MM.1S (cell line): ENCODE results near the gene NUP210L.

Experiments used
- DNase-seq: peaks from one replicate; pipeline ENCODE4 v3.0.0-alpha.2; 2015
- H2AFZ ChIP-seq: fragments of 300-600 bp; sonication (generic); 2 replicates; pipeline ENCODE4 v1.6.0; 2016; ENCODE audit warnings: antibody characterized with exemption, low read length
- H3F3A ChIP-seq: fragments of 300-600 bp; sonication (generic); 2 replicates; pipeline ENCODE4 v1.6.1; 2016; ENCODE audit warnings: mild to moderate bottlenecking, antibody characterized with exemption, low read length, moderate library complexity, mixed read lengths; ENCODE audit not compliant: insufficient read depth
- H3K27ac ChIP-seq: fragments of 300-600 bp; sonication (generic); 2 replicates; pipeline ENCODE4 v1.5.1; 2016; ENCODE audit warnings: mild to moderate bottlenecking, low read length
- H3K27me3 ChIP-seq: fragments of 300-600 bp; sonication (generic); replicated peaks from 2 replicates; pipeline ENCODE4 v1.6.0; 2016; ENCODE audit warnings: low read length; ENCODE audit not compliant: insufficient read depth
- H3K36me3 ChIP-seq: fragments of 300-600 bp; sonication (generic); replicated peaks from 2 replicates; pipeline ENCODE4 v1.6.1; 2016; ENCODE audit warnings: mild to moderate bottlenecking, low read length, mixed read lengths; ENCODE audit not compliant: insufficient read depth
- H3K4me1 ChIP-seq: fragments of 300-600 bp; sonication (generic); 2 replicates; pipeline ENCODE4 v1.6.1; 2016; ENCODE audit warnings: low read length, mixed read lengths
- H3K4me2 ChIP-seq: fragments of 300-600 bp; sonication (generic); 2 replicates; pipeline ENCODE4 v1.6.0; 2016; ENCODE audit warnings: low read depth, low read length
- H3K4me3 ChIP-seq: fragments of 300-600 bp; sonication (generic); 2 replicates; pipeline ENCODE4 v1.5.1; 2016; ENCODE audit warnings: low read length, mixed read lengths
- H3K79me2 ChIP-seq: fragments of 300-600 bp; sonication (generic); 2 replicates; pipeline ENCODE4 v1.6.1; 2016; ENCODE audit warnings: mixed run types, low read length, mixed read lengths
- H3K9ac ChIP-seq: fragments of 300-600 bp; sonication (generic); 2 replicates; pipeline ENCODE4 v1.6.1; 2016; ENCODE audit warnings: low read length, mixed read lengths
- H3K9me2 ChIP-seq: fragments of 300-600 bp; sonication (generic); replicated peaks from 2 replicates; pipeline ENCODE4 v1.6.1; 2016; ENCODE audit warnings: mild to moderate bottlenecking, low read length, mixed read lengths; ENCODE audit not compliant: insufficient read depth
- H3K9me3 ChIP-seq: fragments of 300-600 bp; sonication (generic); replicated peaks from 2 replicates; pipeline ENCODE4 v1.6.1; 2016; ENCODE audit warnings: mild to moderate bottlenecking, low read length, mixed read lengths; ENCODE audit not compliant: insufficient read depth
- H4K20me1 ChIP-seq: fragments of 300-600 bp; sonication (generic); 2 replicates; pipeline ENCODE4 v1.6.1; 2016; ENCODE audit warnings: mild to moderate bottlenecking, low read length, moderate library complexity, mixed read lengths; ENCODE audit not compliant: insufficient read depth
- EZH2 ChIP-seq: fragments of 300-600 bp; sonication (generic); optimal IDR thresholded peaks from 2 replicates; pipeline ENCODE3; 2017; ENCODE audit warnings: low read depth, mild to moderate bottlenecking, antibody characterized with exemption, low read length, mixed read lengths
- EZH2phosphoT487 ChIP-seq: fragments of 300-600 bp; sonication (generic); IDR thresholded peaks from 2 replicates; pipeline ENCODE4 v1.6.1; 2018; ENCODE audit warnings: antibody characterized with exemption, low read length
- TF ChIP-seq, protein P1 (sequence below): fragments of 300-600 bp; sonication (generic); IDR thresholded peaks from 2 replicates; pipeline ENCODE4 v1.5.1; 2016; ENCODE audit warnings: antibody characterized with exemption, low read length, mixed read lengths

The NUP210L gene

DNA sequence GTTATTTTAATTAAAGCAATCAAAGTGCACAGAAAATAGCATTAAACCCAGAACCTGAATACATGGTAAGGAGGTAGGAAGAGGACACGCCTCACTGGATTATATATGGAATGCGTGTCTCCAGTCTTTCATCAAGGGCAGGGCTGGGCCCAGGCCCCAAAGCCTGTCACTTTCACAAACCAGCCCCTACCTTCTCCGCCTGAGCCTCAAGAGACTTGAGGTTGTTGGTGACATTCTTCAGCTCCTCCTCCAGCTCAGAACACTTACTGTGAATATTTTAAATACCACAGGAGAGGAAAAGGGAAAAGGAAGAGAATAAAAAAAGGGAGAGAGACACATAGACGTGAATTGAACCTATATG is 16.3 kb upstream of the NUP210L start:
- no peaks in the 10 kb centered on the region for H3K9me2 ChIP-seq
- no peak overlapping the region for H3K4me3 ChIP-seq
- H3K36me3 ChIP-seq, result peaks cover 54% of the 10 kb centered on the region
- no peak overlapping the region for H2AFZ ChIP-seq
- TF ChIP-seq EZH2phosphoT487, result no peak
- TF ChIP-seq, protein P1, sequence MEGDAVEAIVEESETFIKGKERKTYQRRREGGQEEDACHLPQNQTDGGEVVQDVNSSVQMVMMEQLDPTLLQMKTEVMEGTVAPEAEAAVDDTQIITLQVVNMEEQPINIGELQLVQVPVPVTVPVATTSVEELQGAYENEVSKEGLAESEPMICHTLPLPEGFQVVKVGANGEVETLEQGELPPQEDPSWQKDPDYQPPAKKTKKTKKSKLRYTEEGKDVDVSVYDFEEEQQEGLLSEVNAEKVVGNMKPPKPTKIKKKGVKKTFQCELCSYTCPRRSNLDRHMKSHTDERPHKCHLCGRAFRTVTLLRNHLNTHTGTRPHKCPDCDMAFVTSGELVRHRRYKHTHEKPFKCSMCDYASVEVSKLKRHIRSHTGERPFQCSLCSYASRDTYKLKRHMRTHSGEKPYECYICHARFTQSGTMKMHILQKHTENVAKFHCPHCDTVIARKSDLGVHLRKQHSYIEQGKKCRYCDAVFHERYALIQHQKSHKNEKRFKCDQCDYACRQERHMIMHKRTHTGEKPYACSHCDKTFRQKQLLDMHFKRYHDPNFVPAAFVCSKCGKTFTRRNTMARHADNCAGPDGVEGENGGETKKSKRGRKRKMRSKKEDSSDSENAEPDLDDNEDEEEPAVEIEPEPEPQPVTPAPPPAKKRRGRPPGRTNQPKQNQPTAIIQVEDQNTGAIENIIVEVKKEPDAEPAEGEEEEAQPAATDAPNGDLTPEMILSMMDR, result no peak
- TF ChIP-seq EZH2, result no peak
- peaks cover 91% of the 10 kb centered on the region for H3K79me2 ChIP-seq
- H3F3A ChIP-seq, result peaks cover 9% of the 10 kb centered on the region
- H4K20me1 ChIP-seq, result peaks cover 36% of the 10 kb centered on the region
- no peaks in the 10 kb centered on the region for H3K9me3 ChIP-seq
- H3K27ac ChIP-seq, result no peak overlapping the region
- no peak overlapping the region for H3K9ac ChIP-seq
- DNase-seq, result no peak
- no peak overlapping the region for H3K4me2 ChIP-seq
- 0 out of 2 replicates have a peak, but pooled peaks cover 7% of the 10 kb centered on the region for H3K4me1 ChIP-seq
- no peaks in the 10 kb centered on the region for H3K27me3 ChIP-seq

DNA sequence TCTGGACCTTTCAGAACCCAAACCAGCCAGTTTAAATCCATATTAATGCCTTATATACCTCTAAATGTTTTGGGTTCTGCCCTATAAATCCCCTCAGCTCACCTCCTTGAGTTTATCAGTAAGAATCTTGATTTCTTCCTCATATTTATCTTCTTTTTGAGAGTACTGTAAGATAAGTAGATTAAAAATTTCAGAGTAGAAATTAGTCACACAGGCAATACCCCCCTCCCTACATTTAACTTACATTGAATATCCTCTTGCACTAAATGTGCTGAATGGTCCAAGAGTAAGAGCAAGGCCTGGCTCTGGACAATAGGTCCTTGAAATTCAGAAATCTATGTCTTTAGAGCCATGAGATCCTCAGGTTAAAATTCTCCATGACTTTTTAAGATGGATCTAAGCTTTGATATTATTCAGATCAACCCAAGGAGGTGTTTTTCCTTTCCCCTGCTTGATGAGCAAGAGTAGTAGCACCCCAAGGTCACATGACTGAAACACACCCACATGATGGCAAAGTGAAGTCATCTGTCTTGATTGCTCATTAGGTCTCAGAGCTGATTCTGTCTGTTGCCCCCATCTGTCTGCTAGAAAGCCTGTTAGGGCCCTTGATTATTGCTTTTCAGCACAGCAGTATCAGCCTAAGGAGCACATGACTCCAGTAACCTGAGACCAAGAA is 15.8 kb upstream of the NUP210L start:
- Histone ChIP-seq H3K36me3 (peaks cover 57% of the 10 kb centered on the region), H3K79me2 (peaks cover 91% of the 10 kb centered on the region), H3F3A (peaks cover 9% of the 10 kb centered on the region), H4K20me1 (peaks cover 31% of the 10 kb centered on the region), H3K9ac (no peak overlapping the region), H3K27ac (no peak overlapping the region), H3K27me3 (no peaks in the 10 kb centered on the region), H3K4me2 (no peak overlapping the region), H3K9me3 (no peaks in the 10 kb centered on the region), H3K4me3 (no peak overlapping the region), H3K4me1 (0 out of 2 replicates have a peak, but pooled peaks cover 5% of the 10 kb centered on the region), H2AFZ (no peak overlapping the region), H3K9me2 (no peaks in the 10 kb centered on the region)
- DNase-seq, result no peak
- no peak for TF ChIP-seq EZH2phosphoT487
- TF ChIP-seq EZH2, result no peak
- TF ChIP-seq, protein P1, result no peak

DNA sequence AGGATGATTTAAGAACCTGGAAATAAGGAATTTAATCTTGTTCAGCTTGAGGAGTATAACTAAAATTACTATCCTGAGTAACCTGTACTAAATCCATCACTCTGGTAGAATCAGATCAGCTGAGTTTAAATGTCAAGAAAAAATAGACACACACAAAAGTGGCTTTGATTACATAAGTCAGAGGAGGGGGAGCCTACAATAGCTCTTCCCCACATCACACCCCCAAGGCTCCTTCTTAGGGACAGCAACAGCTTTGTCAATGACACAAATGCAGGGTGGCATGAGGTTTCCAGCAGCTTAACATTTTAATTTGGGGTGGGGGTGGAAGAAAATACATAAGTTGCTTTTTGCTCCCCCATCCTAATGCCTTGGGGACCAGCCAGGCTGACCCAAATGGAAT is 12.6 kb upstream of the NUP210L start:
- DNase-seq, result no peak
- Histone ChIP-seq H4K20me1 (peaks cover 13% of the 10 kb centered on the region), H3K9me3 (no peaks in the 10 kb centered on the region), H3K27me3 (no peaks in the 10 kb centered on the region), H3K36me3 (peaks cover 55% of the 10 kb centered on the region), H3K4me3 (no peak overlapping the region), H3K4me2 (no peak overlapping the region), H3K9me2 (no peaks in the 10 kb centered on the region), H3K79me2 (peaks cover 81% of the 10 kb centered on the region), H2AFZ (no peak overlapping the region), H3K4me1 (no peaks in the 10 kb centered on the region), H3F3A (no peaks in the 10 kb centered on the region; the same call in 1 of the 2 replicates), H3K27ac (no peak overlapping the region), H3K9ac (no peak overlapping the region)
- TF ChIP-seq EZH2 (no peak), EZH2phosphoT487 (no peak)
- TF ChIP-seq, protein P1, result no peak
